Stimulated activated CD4-positive, alpha-beta T cell treated with anti-CD3 and anti-CD28 coated beads, Interleukin-1b, Interleukin-23, amount 100 ng/mL, for 24 hours (primary cell): ENCODE data around the gene RAB3C.

Experiments
- DNase-seq, 4 experiments: peaks; one replicate each; pipeline ENCODE4 v3.0.0-alpha.2; 2020; ENCODE audit warnings: low read depth in 4 of 4, low spot score in 1 of 4

RAB3C gene

GRCh38 chr5:58818465-58818864, 235.6 kb downstream of the RAB3C start:
- DNase-seq, result no peak

- no peak for DNase-seq
Observed at GRCh38 chr5:58825441-58825840, 242.6 kb downstream of the RAB3C start.

GRCh38 chr5:58825899-58826298, 243.0 kb downstream of the RAB3C start:
- DNase-seq, result no peak

GRCh38 chr5:58827463-58827862, 244.6 kb downstream of the RAB3C start:
- no peak for DNase-seq

GRCh38 chr5:58828258-58828657, 245.4 kb downstream of the RAB3C start:
- DNase-seq, result no peak

- no peak for DNase-seq
Observed at GRCh38 chr5:58834242-58835225, 251.7 kb downstream of the RAB3C start.

GRCh38 chr5:58836351-58836750, 253.5 kb downstream of the RAB3C start:
- no peak for DNase-seq

GRCh38 chr5:58838729-58839128, 255.9 kb downstream of the RAB3C start:
- DNase-seq, result no peak

GRCh38 chr5:58842852-58843251, 260.0 kb downstream of the RAB3C start:
- no peak for DNase-seq

- no peak for DNase-seq
Observed at GRCh38 chr5:58844395-58844794, 261.5 kb downstream of the RAB3C start.

- no peak for DNase-seq
Observed at GRCh38 chr5:58847041-58847440, 264.2 kb downstream of the RAB3C start.

- no peak for DNase-seq
Observed at GRCh38 chr5:58849223-58849622, 266.3 kb downstream of the RAB3C start.

GRCh38 chr5:58849921-58850667, 267.2 kb downstream of the RAB3C start:
- DNase-seq, result no peak

- DNase-seq, result no peak
Observed at GRCh38 chr5:58851153-58851552, 268.3 kb downstream of the RAB3C start.

GRCh38 chr5:58851571-58851970, 268.7 kb downstream of the RAB3C start:
- no peak for DNase-seq

- no peak for DNase-seq
Observed at GRCh38 chr5:58852566-58852965, 269.7 kb downstream of the RAB3C start.

- no peak for DNase-seq
Observed at GRCh38 chr5:58854441-58854840, 271.6 kb downstream of the RAB3C start.

GRCh38 chr5:58855851-58856739, 273.2 kb downstream of the RAB3C start:
- DNase-seq, result no peak

- no peak for DNase-seq
Observed at GRCh38 chr5:58857609-58858008, 274.7 kb downstream of the RAB3C start.

- DNase-seq, result no peak
Observed at GRCh38 chr5:58860680-58861079, 277.8 kb downstream of the RAB3C start.

- no peak for DNase-seq
Observed at GRCh38 chr5:58868931-58869330, 286.1 kb downstream of the RAB3C start.
